NCI-H2107 (cell line): ENCODE data around the gene LTO1.

Source experiments
- DNase-seq: peaks from one replicate; lab custom pipeline; 2025; lab: John Stamatoyannopoulos, UW

Gene LTO1

DNA sequence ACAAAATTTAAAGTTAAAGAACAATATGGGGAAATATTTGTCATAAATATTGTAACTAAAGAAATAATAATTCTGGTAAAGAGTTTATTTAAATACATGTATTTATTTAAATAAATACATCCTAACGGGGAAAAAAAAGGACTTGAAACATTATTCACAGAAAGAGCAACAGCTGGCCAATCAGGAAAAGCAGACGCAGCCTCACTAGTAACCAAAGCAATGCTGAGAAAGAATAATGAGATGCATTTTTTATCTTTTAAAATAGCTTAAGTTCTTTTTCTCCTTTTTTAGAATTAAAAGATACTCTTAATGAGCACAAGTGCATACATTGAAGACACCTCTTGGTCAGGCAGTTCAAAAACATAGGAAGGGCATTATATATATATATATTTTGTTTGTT, 2.6 kb upstream of the LTO1 start:
- no peak for DNase-seq

DNA sequence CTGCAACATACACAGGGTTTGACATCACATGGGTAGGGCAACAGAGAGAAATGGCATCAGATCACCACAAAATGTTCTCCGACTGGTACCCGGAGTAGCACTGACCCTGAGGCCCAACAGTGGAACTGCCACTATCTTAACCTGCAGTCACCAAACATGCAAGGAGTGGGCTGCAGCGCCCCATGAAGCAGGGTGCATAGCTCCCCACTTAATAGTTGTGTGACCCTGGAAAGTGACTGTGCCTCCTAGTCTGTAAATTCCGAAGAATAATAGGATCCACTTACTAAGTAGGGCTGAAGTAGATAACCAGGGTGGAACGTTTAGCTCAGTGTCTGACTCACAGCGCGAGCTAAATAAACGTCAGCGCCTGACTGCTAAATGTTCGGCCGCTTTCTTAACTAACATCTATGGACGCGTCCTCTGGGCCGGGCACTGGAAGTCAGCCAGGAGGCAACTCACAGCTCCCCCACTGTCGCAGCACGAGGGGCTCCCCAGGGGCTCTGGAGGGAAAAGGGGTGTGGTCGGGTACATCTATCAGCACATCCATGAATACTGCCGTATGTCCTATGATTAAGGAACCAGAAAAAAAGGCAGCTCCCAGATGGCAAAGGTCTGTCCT, 777 bp downstream of the LTO1 start:
- DNase-seq = no peak

DNA sequence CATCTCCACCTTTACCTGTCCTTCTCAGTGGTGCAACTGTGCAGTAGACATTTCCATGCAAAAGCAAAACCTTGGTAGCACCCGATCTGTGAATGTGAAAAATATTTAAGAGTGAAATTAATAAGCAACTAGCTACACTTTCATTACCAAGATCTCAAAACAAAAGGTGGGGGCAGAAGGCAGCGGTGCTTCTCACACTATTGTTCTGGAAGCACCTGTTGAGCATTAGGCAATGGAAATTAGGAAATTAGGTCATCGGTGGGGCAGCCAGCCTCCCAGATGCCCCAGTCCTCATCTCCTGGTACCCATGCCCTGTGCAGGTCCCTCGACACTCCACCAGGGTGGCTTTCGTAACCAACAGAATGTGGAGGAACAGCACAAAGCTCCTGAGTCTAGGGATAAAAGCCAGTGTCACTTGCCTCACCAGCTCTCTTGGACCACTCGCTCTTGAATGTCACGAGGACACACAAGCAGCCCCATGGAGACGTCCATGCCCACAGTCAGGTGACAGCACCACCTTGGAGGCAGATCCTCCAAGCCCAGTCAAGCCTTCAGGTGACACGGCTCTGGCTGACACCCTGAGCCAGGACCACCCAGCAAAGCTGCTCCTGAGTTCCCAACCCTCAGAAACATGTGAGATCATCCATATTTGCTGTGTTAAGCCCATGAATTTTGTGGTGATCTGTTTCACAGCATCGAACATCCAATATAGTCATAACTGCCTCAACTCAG, 3.3 kb downstream of the LTO1 start:
- no peak for DNase-seq

- DNase-seq = peak; percentile 64
These were observed 4.9 kb downstream of the LTO1 start for GRCh38 chr11:69670158-69670845.

GRCh38 chr11:69669486-69669885, 5.7 kb downstream of the LTO1 start:
- no peak for DNase-seq

DNA sequence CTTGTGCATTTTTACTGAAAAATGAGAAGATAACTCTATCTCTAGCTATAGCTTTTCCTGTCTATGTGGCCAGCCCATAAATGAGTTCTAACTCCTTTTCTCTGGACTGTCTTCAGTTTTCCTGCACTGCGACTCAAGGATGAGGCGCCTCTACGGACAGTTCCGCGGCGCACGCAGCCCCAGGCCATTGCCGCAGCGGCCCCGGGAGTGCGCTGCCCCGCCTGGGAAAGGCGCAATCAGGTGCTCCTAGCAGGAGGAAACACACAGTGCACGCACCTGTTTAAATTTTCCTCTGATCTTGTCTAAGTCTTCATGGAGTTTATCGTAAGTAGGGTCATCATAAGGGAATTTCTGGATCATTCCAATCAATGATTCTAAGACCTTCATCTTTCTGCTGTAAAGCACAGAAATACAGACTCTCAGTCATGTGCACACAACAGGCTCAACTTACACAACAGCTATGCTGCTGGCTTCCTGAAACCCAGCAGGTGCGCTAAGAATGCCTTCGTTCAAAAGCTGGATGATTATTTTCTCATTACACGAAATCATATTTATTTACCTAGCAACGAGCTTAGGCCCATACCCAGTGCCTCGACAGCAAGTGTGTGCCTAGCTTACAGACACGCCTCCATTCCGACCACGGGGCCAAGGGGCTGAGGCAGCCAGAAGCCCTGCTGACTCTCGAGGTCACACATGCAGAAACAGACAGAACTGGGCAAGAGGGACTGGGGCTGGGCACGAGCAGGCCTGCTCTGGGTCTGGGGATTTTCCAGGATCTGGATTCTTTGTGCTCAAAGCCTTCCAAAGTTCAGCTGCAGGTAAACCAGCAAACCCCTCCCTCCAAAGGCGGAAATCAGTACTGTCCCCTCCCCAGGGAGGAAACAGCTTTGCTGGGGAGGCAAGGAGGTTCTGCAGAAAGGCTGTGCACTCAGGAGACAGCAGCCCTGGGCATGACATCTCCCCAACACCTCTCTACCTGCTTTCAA, 7.2 kb downstream of the LTO1 start:
- DNase-seq = no peak

- DNase-seq = no peak
These were observed 8.2 kb downstream of the LTO1 start for GRCh38 chr11:69666752-69667536.

- DNase-seq = no peak
These were observed 8.9 kb downstream of the LTO1 start for GRCh38 chr11:69666261-69666660.

DNA sequence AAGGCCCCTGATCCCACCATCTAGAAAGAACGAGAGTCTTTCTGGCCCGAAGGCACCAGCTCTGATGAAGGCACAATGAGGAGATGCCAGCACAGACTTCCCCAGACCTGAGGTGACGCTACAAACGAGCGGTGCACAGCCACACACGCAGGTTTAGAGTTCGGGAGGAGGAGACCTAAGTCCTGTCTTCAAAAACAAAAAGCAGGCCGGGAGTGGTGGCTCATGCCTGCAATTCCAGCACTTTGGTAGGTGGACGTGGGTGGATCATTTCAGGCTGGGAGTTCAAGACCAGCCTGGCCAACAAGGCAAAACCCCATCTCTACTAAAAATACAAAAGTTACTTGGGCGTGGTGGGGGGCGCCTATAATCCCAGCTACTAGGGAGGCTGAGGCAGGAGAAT, 9.5 kb downstream of the LTO1 start:
- no peak for DNase-seq

- DNase-seq = no peak
These were observed 10.3 kb downstream of the LTO1 start for GRCh38 chr11:69664901-69665300.

GRCh38 chr11:69664103-69664775, 10.9 kb downstream of the LTO1 start:
- DNase-seq = no peak

DNA sequence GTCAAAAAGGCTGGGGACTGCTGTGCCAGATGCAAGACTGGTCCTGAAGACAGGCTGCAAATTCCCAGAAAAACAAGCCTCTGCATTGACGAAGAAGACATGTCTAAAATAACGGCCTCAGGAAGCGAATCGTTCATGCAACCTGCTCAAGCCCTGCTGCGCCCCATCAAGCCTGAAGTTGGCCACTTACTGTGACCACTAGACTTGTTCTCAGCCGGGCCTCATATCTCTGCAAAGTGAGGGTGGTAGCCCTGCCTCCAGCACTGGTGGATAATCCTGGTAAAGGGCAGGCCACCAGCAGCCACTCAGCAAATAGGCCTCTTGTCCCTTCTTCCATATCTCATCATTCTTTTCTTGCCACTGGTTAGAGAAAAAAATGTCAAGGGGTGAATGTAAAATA, 11.8 kb downstream of the LTO1 start:
- no peak for DNase-seq

GRCh38 chr11:69662806-69663205, 12.3 kb downstream of the LTO1 start:
- DNase-seq = no peak

DNA sequence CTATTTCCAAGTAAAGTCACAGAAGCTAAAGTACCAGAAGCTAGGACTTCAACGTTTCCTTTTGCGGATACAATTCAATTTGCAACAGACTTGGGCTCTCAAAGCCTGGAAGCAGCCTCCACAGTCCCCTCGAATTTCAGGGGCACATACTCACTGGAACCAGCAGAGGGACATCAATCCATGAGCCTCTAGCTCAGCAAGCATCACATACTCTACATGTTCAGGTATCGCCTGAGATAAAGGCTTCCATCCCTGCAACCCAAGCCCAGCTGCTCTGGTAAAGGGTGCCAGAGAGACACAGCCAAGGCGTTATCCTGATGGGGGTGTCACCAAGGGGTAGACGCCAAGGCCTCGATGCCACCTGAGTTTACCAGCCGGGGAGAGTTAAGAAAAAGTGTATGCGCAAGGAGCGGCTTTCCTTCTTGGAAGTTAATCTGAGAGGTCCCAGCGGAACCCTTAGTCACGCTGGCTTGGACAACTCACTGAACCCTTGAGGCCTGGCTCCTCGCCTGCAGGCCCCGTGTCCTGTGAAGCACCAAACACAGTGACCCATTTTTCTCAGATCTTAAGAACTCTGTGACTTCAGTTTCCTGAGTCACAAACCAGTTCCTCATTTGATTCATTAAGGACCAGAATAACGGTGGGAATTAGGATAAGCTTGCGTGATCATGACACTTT, 13.0 kb downstream of the LTO1 start:
- no peak for DNase-seq

DNA sequence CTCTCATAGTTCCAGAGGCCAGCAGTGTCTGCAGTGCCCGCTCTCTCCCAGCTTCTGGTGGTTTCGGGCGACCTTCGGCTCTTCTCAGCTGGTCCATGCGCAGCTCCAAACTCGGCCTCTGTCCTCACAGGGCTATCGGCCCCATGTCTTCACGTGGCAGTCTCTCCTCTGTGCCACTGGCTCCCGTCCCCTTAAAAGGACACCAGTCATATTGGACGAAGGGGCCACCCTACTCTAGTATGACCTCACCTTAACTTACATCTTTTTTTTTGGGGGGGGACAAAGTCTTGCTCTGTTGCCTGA, 13.8 kb downstream of the LTO1 start:
- no peak for DNase-seq

DNA sequence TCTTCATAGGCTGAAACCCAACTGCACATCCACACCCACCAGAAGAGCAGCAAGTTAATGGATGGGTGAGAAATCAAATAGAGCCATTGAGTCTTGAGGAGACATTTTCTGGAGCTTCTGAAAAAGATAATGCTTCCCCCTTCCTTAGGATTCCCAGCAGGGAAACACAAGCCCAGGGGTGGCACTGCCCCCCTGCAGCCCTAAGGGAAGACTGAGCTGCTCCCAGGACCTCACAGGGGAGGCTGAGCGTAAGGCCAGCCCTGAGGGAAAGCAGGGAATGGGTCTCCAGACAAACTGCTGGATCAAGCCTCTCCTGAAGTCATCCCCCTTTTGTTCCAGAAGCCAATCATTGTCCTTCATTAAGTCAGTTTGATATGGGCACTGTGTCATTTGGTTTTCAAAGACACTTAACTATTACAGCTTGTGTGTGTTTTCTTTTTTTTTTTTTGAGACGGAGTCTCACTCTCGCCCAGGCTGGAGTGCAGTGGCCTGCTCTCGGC, 15.1 kb downstream of the LTO1 start:
- DNase-seq = no peak

DNA sequence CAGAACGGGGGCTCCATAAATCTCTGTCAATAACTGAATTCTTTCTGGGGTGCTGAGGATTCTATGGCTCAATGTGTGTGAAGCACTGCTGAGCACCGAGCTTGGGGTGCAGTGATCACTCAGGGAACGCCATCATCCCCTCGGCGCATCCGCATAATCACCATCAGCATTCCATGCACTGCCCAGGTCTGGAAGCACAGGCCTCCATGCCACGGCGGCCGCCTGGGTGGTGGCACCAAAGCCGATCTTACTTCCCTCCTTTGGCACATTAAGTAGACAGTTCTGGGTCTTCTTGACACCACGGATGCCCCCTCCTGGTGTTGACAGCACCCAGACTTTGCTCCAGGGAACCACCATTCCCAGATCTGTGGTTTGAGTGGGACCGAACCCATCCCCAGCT, 15.6 kb downstream of the LTO1 start:
- no peak for DNase-seq

DNA sequence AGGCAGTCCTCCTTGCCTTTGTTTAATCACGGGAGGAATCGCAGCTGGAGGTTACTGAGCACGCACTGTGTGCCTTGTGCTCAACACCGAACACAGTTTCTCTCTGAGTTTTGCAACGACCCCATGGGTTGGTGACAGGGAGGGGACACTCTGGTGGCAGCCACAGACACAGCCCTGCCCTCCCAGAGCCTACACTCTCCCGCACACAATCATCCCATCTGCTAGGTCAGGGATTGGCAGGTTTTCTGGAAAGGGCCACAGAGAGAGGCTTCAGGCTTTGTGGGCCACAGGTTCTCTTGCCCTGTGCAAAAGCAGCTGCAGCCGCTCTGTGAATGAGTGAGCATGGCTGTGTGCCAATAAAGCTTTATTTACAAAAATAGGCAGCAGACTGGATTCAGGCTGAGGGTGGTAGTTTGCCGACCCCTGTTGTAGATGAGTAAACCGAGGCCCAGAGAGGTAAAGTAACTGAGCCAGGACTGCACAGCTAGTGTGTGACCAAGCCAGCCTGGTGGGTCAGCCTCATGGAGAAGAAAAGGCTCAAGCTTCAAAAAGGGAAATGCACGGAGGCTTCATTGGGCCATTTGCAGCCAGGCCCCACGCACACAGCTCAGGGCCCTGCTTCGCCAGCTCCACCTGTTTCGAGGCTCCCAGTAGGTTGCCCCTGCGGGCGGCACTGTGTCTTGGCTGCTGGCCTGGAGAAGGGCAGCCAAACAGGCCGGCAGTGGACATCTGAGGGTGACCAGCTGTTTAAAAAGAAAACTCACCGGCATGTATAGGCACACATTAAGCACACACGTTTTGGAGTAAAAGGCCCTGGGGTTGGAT, 16.3 kb downstream of the LTO1 start:
- DNase-seq = no peak

GRCh38 chr11:69657911-69658625, 17.1 kb downstream of the LTO1 start:
- no peak for DNase-seq
